ENCODE measurements around the gene ATMIN. TPM values are rescaled to one million over a fixed set of nuclear protein-coding genes. Genes with fewer than 3 reads are reported as not detected.

Gene ATMIN
- total RNA-seq, 1 experiment from 2014 or later, result 54.5 TPM

DNA sequence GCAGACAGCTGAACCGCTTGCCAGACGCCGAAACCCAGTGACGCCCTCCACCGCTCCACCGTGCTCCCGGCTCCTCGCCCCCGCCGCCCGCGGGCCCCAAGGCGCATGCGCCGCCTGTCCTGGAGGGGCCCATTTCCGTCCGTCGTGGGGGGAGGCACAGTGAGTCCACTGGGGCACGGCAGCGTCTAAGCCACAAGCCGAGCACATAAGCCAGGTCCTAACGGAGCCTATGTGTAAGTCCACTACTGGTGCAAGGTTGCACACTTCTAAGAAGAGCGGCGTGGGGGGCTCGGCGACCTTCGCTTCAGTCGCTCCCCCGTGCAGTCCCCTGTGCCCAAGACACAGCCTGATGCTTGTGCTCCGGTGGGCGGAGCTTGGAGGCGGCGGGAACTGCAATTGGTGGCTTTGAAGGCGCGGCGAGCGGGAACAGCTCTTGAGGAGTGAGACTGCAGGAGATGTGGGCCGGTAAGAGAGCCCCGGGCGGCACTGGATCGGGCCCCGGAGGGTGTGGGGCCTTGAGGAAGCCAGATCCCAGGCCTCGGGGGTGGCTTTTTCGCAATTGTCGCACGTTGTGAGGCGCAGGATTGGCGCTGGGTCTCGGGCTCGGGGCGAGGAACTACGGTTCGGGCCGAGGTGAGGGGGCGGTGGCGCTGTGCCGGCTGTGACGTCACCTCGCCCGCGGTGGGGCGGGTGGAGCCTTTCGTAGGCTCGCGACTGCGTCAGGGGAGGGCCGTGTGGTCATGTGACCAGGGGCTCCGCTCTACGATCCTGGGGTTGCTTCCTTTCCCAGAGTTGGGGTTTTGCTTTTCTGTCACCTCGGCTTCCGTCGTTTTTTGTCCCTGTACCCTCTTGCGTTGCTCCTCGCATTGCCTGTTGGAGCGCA lies 28.6 kb upstream of the ATMIN start, which contains the start of the genes CENPN and CMC2:
TSS of gene CENPN (plus strand) at position 402 of the 883 bp plus-strand sequence. CDS start 4,726 bp downstream, outside the sequence.
TSS of gene CMC2 (minus strand) at position 73 of the 883 bp plus-strand sequence. CDS start 9,491 bp downstream, outside the sequence.
- H3K4me1 ChIP-seq, result peaks cover 13% of the 10 kb centered on the region; the same call in 1 of the 2 replicates
- peaks cover 46% of the 10 kb centered on the region for H3K36me3 Mint-ChIP-seq (ENCODE audit: insufficient read depth, unreplicated experiment)
- no peaks in the 10 kb centered on the region for H3K27me3 Mint-ChIP-seq (ENCODE audit: insufficient read depth, unreplicated experiment)
- DNase-seq, result peak; percentile 99
- H3K9me3 ChIP-seq, result no peaks in the 10 kb centered on the region
- peak within 1 kb of the TSS; percentile 100 for H3K27ac Mint-ChIP-seq (ENCODE audit: unreplicated experiment)
- peak within 1 kb of the TSS; percentile 94 for H3K4me3 Mint-ChIP-seq (ENCODE audit: unreplicated experiment)
- H3K27me3 ChIP-seq (replicated peaks; ENCODE audit: control insufficient read depth, insufficient read depth, low read length), result no peaks in the 10 kb centered on the region
- H3K4me1 Mint-ChIP-seq (ENCODE audit: low read depth, unreplicated experiment), result peaks cover 7% of the 10 kb centered on the region
- BruUV-seq (replicated peaks), result TSS peak; percentile 60
- POLR2A ChIA-PET, result interaction anchor here (0.5 to 1.1 kb wide), 9 partner anchors 10 to 308 kb away, joined by 3 to 11 read pairs (median 4); partner anchors contain the start of genes ATMIN, C16orf46 and GAN
- no peaks in the 10 kb centered on the region for H3K36me3 ChIP-seq (ENCODE audit: control insufficient read depth, insufficient read depth, low read length)
- intact Hi-C loops (cut with micrococcal nuclease; ENCODE audit: unreplicated experiment), result loop anchor here (1.0 to 10.0 kb wide), 5 partner anchors 10 to 728 kb away; partner anchors contain the start of gene GCSH
- peak within 1 kb of the TSS; percentile 85 for H3K4me3 ChIP-seq (ENCODE audit: low read depth, low read length)
- CTCF ChIA-PET, result interaction anchor here (0.5 to 1.4 kb wide), 6 partner anchors 9 to 210 kb away, joined by 3 to 9 read pairs (median 3); partner anchors contain the start of genes ATMIN and C16orf46
- TF ChIP-seq CTCF (IDR thresholded peaks at IDR 0.05; ENCODE audit: insufficient read depth in 1 of 2, low read depth in 1 of 2, low read length in 1 of 2, severe bottlenecking in 1 of 2, unreplicated experiment in 1 of 2), result no peak
- H3K9me3 Mint-ChIP-seq (ENCODE audit: unreplicated experiment), result no peaks in the 10 kb centered on the region

DNA sequence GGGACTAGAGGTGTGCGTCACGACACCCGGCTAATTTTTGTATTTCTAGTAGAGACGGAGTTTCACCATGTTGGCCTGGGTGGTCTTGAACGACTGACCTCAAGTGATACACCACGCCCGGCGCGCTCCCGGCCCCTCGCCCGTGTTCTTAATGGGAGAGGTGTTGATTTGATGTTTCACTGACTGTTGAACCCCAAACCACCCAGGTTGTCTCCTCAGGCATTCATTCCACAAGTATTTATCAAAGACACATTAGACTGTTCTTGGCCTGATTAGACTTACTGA lies 27.2 kb upstream of the ATMIN start:
- peaks cover 7% of the 10 kb centered on the region for H3K4me1 Mint-ChIP-seq (ENCODE audit: low read depth, unreplicated experiment)
- TF ChIP-seq CTCF (IDR thresholded peaks at IDR 0.05; ENCODE audit: insufficient read depth in 1 of 2, low read depth in 1 of 2, low read length in 1 of 2, severe bottlenecking in 1 of 2, unreplicated experiment in 1 of 2), result no peak
- H3K36me3 Mint-ChIP-seq (ENCODE audit: insufficient read depth, unreplicated experiment), result peaks cover 59% of the 10 kb centered on the region
- Histone ChIP-seq H3K4me1 (peaks cover 13% of the 10 kb centered on the region; the same call in 1 of the 2 replicates), H3K36me3 (ENCODE audit: control insufficient read depth, insufficient read depth, low read length) (no peaks in the 10 kb centered on the region), H3K27me3 (replicated peaks; ENCODE audit: control insufficient read depth, insufficient read depth, low read length) (no peaks in the 10 kb centered on the region), H3K4me3 (ENCODE audit: low read depth, low read length) (peak overlapping the region; percentile 85), H3K9me3 (no peaks in the 10 kb centered on the region)
- BruUV-seq (replicated peaks), result no TSS peak
- no peak for DNase-seq
- ChIA-PET CTCF (no interaction called here), POLR2A (no interaction called here)
- H3K27me3 Mint-ChIP-seq (ENCODE audit: insufficient read depth, unreplicated experiment), result no peaks in the 10 kb centered on the region
- no peaks in the 10 kb centered on the region for H3K9me3 Mint-ChIP-seq (ENCODE audit: unreplicated experiment)
- H3K27ac Mint-ChIP-seq (ENCODE audit: unreplicated experiment), result peak overlapping the region; percentile 100
- intact Hi-C loops (cut with micrococcal nuclease; ENCODE audit: unreplicated experiment), result loop anchor here (10.0 kb wide), 1 partner anchor 726 kb away; no protein-coding TSS in a partner anchor
- H3K4me3 Mint-ChIP-seq (ENCODE audit: unreplicated experiment), result peak overlapping the region; percentile 94

DNA sequence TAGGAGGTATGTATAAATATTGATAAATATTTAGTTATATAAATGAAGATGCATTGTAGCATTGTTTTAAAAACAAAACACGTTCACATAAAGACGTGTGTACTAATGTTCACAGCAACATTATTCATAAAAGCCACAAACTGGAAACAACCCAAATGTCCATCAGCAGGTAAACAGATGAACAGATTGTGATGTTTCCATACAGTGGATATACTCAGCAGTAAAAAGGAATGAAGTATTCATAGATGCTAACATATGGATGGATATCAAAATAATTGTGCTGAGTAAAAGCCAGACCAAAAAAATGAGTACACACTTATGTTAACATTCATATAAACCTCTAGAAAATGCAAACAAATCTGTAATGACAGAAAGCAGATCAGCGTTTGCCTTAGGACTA lies 22.7 kb upstream of the ATMIN start:
- intact Hi-C loops (cut with micrococcal nuclease; ENCODE audit: unreplicated experiment), result no loop called here

More for the DNA sequence above, 22.7 kb upstream of the ATMIN start:
- peaks cover 80% of the 10 kb centered on the region for H3K36me3 Mint-ChIP-seq (ENCODE audit: insufficient read depth, unreplicated experiment)
- no TSS peak for BruUV-seq (replicated peaks)
- no peak for TF ChIP-seq CTCF (IDR thresholded peaks at IDR 0.05; ENCODE audit: insufficient read depth in 1 of 2, low read depth in 1 of 2, low read length in 1 of 2, severe bottlenecking in 1 of 2, unreplicated experiment in 1 of 2)
- no peaks in the 10 kb centered on the region for H3K27me3 Mint-ChIP-seq (ENCODE audit: insufficient read depth, unreplicated experiment)
- POLR2A ChIA-PET, result no interaction called here
- H3K4me3 ChIP-seq (ENCODE audit: low read depth, low read length), result no peak overlapping the region
- no peaks in the 10 kb centered on the region for H3K27me3 ChIP-seq (replicated peaks; ENCODE audit: control insufficient read depth, insufficient read depth, low read length)
- H3K9me3 ChIP-seq, result no peaks in the 10 kb centered on the region
- 0 out of 2 replicates have a peak, but pooled peaks cover 5% of the 10 kb centered on the region for H3K4me1 ChIP-seq
- H3K9me3 Mint-ChIP-seq (ENCODE audit: unreplicated experiment), result no peaks in the 10 kb centered on the region
- no peak overlapping the region for H3K27ac Mint-ChIP-seq (ENCODE audit: unreplicated experiment)
- DNase-seq, result no peak
- 0 out of 2 replicates have a peak, but pooled peaks cover 1% of the 10 kb centered on the region for H3K36me3 ChIP-seq (ENCODE audit: control insufficient read depth, insufficient read depth, low read length)
- no peaks in the 10 kb centered on the region for H3K4me1 Mint-ChIP-seq (ENCODE audit: low read depth, unreplicated experiment)
- H3K4me3 Mint-ChIP-seq (ENCODE audit: unreplicated experiment), result no peak overlapping the region
- CTCF ChIA-PET, result no interaction called here

Measured in Caco-2 (cell line).